Testis (tissue), 3 donors: ENCODE results near the gene SETD2. TPM values are rescaled to one million over a fixed set of nuclear protein-coding genes. Genes with fewer than 3 reads are reported as not detected.

Experiments
- DNase-seq: peaks from one replicate; pipeline ENCODE4 v3.0.0-alpha.2; 2019
- H3K27ac ChIP-seq, 2 donors: fragments of 200-600 bp; sonication (generic); one replicate each; pipeline ENCODE4 v1.5.1; 2019
- H3K27me3 ChIP-seq: fragments of 200-600 bp; sonication (generic); one replicate; pipeline ENCODE4 v1.5.1; 2019
- H3K36me3 ChIP-seq: fragments of 200-600 bp; sonication (generic); one replicate; pipeline ENCODE4 v1.5.1; 2017; ENCODE audit warnings: low read depth; ENCODE audit errors: missing control alignments
- H3K4me1 ChIP-seq: fragments of 200-600 bp; sonication (generic); one replicate; pipeline ENCODE4 v1.5.1; 2019
- H3K4me3 ChIP-seq, 2 donors: fragments of 200-600 bp; sonication (generic); one replicate each; pipeline ENCODE4 v1.5.1; 2017 to 2019
- H3K9me3 ChIP-seq: fragments of 200-600 bp; sonication (generic); one replicate; pipeline ENCODE4 v1.5.1; 2017
- CTCF ChIP-seq, 3 experiments: fragments of 450-650 bp in 2 of 3; fragments of 200-600 bp in 1 of 3; sonication (generic) in 1 of 3; IDR thresholded peaks; one replicate each; pipeline ENCODE4 v1.5.1; 2016 to 2019; ENCODE audit warnings: antibody characterized with exemption in 3 of 3, mild to moderate bottlenecking in 2 of 3, moderate library complexity in 1 of 3
- POLR2A ChIP-seq: fragments of 450-650 bp; IDR thresholded peaks from one replicate; pipeline ENCODE4 v1.6.1; 2017; ENCODE audit warnings: antibody characterized with exemption, mild to moderate bottlenecking, moderate library complexity
- WGBS, 2 donors: methylation state at CpG; one replicate each; pipeline ENCODE4 v1.1.5; 2018; 5-methylcytosine and 5-hydroxymethylcytosine counted together
- intact Hi-C: fragments of 100-400 bp; cut with DNase I; formaldehyde crosslinking; loops from one replicate; pipeline ENCODE4 v1.15.1; 2023; ENCODE audit warnings: low total_unique reads
- polyA plus RNA-seq: library from polyadenylated mRNA; stranded (reverse); fragments of 350-450 nt; fragmentation: Illumina TruSeq; extraction: RNeasy Lipid Tissue Mini Kit (QIAGEN cat#74804); gene quantifications from one replicate; pipeline ENCODE4 v1.2.3, GENCODE V29; 2014; ENCODE audit warnings: low read depth, low replicate concordance; ENCODE audit not compliant: insufficient read depth
- total RNA-seq, 2 donors: library from RNA; depleted of rRNA; stranded (reverse); fragments of >200 nt; gene quantifications; one replicate each; pipeline ENCODE4 v1.2.3, GENCODE V29; 2016

The SETD2 gene
- total and polyA plus RNA-seq, 3 donors from 2014 or later, result 37.1 to 95.2 (median 76.7) TPM

GRCh38 chr3:47001731-47002170 is 162.2 kb downstream of the SETD2 start:
- 88 to 93% methylated on average over 8 to 16 of the region's 16 CpGs for WGBS, 2 donors
- Histone ChIP-seq H3K9me3 (no peaks in the 10 kb centered on the region), H3K4me1 (no peaks in the 10 kb centered on the region), H3K27ac (no peak overlapping the region), H3K4me3 (no peak overlapping the region), H3K27me3 (no peaks in the 10 kb centered on the region), H3K36me3 (no peaks in the 10 kb centered on the region)
- TF ChIP-seq CTCF (IDR thresholded peaks at IDR 0.05) (no peak), POLR2A (no peak)
- no peak for DNase-seq
- intact Hi-C loops, result no loop called here

- WGBS, 2 donors, result 93 to 94% methylated on average over 19 to 25 of the region's 25 CpGs
- Histone ChIP-seq H3K4me3 (no peak overlapping the region), H3K36me3 (no peaks in the 10 kb centered on the region), H3K4me1 (no peaks in the 10 kb centered on the region), H3K9me3 (no peaks in the 10 kb centered on the region), H3K27me3 (no peaks in the 10 kb centered on the region), H3K27ac (no peak overlapping the region)
- no peak for DNase-seq
- TF ChIP-seq CTCF (IDR thresholded peaks at IDR 0.05) (no peak), POLR2A (no peak)
- intact Hi-C loops, result no loop called here
Measured at GRCh38 chr3:47000922-47001730, 162.8 kb downstream of the SETD2 start.

- H3K4me3 ChIP-seq, result no peak overlapping the region
- WGBS, 2 donors, result 96 to 97% methylated on average over 7 to 10 of the region's 10 CpGs
- no peaks in the 10 kb centered on the region for H3K4me1 ChIP-seq
- no peaks in the 10 kb centered on the region for H3K9me3 ChIP-seq
- H3K27ac ChIP-seq, result no peak overlapping the region
- H3K36me3 ChIP-seq, result no peaks in the 10 kb centered on the region
- no peaks in the 10 kb centered on the region for H3K27me3 ChIP-seq
- no peak for DNase-seq
- intact Hi-C loops, result no loop called here
- TF ChIP-seq POLR2A (no peak), CTCF (IDR thresholded peaks at IDR 0.05) (no peak)
Measured at GRCh38 chr3:47000198-47000815, 163.6 kb downstream of the SETD2 start.

GRCh38 chr3:46999516-47000197 is 164.3 kb downstream of the SETD2 start:
- Histone ChIP-seq H3K27me3 (no peaks in the 10 kb centered on the region), H3K9me3 (no peaks in the 10 kb centered on the region), H3K27ac (no peak overlapping the region), H3K36me3 (no peaks in the 10 kb centered on the region), H3K4me3 (no peak overlapping the region), H3K4me1 (no peaks in the 10 kb centered on the region)
- intact Hi-C loops, result loop anchor here (5.0 kb wide), 1 partner anchor 77 kb away; no protein-coding TSS in a partner anchor
- no peak for DNase-seq
- TF ChIP-seq CTCF (IDR thresholded peaks at IDR 0.05) (no peak), POLR2A (no peak)
- WGBS, 2 donors, result 92 to 93% methylated on average over 13 to 14 of the region's 14 CpGs
